HG02642 (cell line): ENCODE measurements around the gene TMEM140.
"Not testable (repeated sequence)": the region's sequence is repeated elsewhere in the genome, so short reads cannot be mapped to it uniquely, and the experiment has no call there.

ENCODE experiments used
- ATAC-seq: cut with Tn5 transposase; IDR thresholded peaks from one replicate; pipeline ENCODE4 v1.9.1; 2021; ENCODE audit warnings: mild to moderate bottlenecking; ENCODE audit not compliant: unreplicated experiment, poor library complexity

The TMEM140 gene

DNA sequence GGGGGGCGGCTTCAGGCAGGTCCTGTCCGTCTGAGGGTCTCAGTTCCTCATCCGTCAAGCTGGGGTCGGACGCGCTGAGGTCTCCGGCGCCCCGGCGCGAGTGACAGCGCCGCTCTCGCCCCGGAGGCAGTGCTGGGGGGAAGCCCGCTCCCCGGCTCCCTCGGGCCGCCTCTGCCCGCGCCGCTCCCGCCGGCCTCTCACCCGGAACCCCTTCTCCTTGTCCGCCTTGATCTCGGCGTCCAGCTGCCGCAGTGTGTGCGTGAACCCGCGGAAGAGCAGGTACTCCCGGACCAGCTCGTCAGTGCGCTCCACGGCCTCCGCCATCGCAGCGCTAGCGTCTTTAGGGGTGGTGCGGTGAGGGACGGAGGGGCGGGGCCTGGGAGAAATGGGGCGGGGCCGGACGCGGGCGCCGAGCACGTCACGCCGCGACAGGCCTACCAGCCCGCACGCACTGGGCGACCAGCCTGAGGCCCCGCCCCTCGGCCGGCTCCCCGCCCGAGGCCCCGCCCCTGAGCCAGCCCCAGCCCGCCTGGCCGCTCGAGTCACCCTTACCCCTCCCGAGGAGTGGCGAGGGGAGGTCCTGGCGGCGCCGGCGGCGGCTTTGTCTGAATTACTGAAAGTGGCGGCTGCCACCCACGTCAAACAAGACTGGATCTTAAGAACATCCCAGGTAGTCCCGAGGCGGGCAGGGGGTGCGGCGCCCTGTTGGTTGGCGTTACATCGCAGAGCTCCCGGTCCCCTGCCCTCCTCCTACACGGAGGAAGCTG is 63.5 kb downstream of the TMEM140 start, which contains the start of gene WDR91:
Gene WDR91, minus strand, starts transcription at position 348 of the 767 bp plus-strand sequence. Its CDS starts 24 bp downstream, at position 324.
- peak; percentile 83 for ATAC-seq

DNA sequence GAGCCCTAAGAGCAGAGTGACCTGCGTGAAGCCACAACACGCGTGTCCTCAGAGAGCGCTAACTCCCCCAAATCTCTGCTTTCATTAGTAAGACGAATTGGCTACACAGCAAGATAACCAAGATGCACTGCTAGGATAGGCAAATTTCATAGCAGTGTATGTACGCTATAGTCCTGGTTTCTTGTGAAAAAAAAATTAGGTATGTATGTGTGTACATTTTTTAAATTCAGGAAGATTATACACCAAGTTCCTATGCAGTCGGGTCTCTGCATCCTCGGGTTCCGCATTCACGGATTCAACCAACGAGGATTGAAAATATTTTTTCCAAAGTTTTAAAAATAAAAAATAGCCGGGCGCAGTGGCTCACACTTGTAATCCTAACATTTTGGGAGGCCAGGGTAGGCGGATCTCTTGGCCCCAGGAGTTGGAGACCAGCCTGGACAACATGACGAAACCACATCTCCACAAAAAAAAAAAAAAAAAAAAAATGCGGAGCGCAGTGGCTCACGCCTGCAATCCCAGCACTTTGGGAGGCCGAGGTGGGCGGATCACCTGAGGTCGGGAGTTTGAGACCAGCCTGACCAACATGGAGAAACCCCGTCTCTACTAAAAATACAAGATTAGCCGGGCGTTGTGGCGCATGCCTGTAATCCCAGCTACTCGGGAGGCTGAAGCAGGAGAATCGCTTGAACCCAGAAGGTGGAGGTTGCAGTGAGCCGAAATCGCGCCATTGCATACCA is 64.2 kb downstream of the TMEM140 start:
- not testable (repeated sequence) for ATAC-seq

DNA sequence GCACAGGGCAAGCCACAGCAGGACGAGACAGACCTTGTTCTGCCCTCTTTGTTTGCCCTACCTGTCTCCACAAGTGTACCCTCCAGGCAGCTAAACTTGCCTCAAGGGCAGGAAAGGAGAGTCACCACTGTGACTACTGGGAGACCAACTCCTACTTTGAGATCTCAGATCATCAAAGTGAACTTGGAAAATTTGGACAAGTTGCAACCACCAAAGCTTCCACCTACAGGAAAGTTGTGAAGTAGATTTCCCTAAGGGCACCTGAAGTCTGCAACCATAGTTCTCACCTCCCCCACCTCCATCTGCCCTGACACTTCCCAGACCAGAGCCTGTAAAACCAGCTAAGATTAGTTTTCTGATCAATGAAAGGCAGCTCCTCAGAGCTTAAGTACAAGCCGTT is 66.0 kb downstream of the TMEM140 start:
- ATAC-seq, result no peak

DNA sequence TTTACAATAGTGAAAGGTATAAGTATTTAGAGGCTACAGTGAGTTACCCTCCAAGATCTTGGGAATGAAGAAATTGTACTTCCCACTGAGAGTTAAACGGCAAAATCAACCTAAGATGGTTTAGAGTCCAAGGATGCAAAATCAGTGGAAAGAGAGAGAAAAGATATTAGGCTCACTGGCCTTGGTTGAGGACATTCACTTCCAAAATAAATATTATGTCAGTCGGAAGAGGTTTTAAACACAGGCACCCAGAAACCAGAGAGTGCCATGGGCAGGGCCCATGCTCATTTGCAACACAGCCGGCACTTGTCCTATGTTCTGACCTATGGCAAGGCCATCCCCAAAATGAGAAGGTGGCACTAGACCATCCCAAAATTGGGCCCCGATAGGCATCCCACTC is 67.3 kb downstream of the TMEM140 start:
- no peak for ATAC-seq

DNA sequence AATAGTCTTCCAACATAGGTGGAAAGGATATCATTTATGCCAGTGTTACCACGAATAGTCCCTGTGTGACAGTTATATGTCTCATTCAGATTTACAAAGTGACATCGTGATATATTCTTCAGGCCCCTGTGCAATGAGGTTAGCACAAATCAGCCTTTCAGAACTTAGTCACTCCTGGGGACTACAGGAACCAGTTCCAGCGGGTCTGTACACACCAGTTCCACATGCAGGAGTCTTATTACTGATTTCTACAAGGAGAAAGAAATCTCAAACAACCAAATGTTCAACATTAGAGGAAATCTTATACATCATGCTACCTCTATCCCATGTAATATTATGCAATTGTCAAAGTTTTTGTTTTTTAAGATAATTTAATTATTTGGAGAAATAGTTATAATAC is 67.8 kb downstream of the TMEM140 start:
- no peak for ATAC-seq
